ENCODE results near the gene MAD1L1. TPM values are rescaled to one million over a fixed set of nuclear protein-coding genes. Genes with fewer than 3 reads are reported as not detected.
"Not testable (repeated sequence)": the region's sequence is repeated elsewhere in the genome, so short reads cannot be mapped to it uniquely, and the experiment has no call there.

MAD1L1 gene
- total and polyA plus RNA-seq, 2 of the 8 experiments (the other 6 are each of a cell fraction or from before 2014, with no cell fraction given) = 40.4 to 44.6 TPM

- 96% methylated on average over 9 of the region's 16 CpGs; no CpG with 5 or more reads in 1 of the 2 experiments for WGBS, 2 experiments (ENCODE audit: extremely low coverage in 1 of 2, insufficient coverage in 1 of 2, insufficient read length in 1 of 2, insufficient replicate concordance in 2 of 2, low coverage in 1 of 2, low lambda C conversion rate in 2 of 2, missing lambda C conversion rate in 1 of 2)
- ChIA-PET CTCF (ENCODE audit: partially characterized antibody) (interaction anchor here (0.8 to 1.4 kb wide), 3 partner anchors 10 to 159 kb away, joined by 3 to 4 read pairs (median 3); no protein-coding TSS in a partner anchor), POLR2A (ENCODE audit: partially characterized antibody) (interaction anchor here (0.7 kb wide), 1 partner anchor 60 kb away, joined by 3 read pairs; no protein-coding TSS in a partner anchor)
These were observed 196.5 kb downstream of the MAD1L1 start for GRCh38 chr7:2036201-2036600.

More at GRCh38 chr7:2036201-2036600, 196.5 kb downstream of the MAD1L1 start:
- not testable (repeated sequence) for H3K23me2 ChIP-seq (ENCODE audit: low read depth, low read length); H2BK120ac ChIP-seq (replicated peaks; ENCODE audit: low read depth, low read length); H2BK20ac ChIP-seq (ENCODE audit: low read length); H3K79me2 ChIP-seq (ENCODE audit: control insufficient read depth in 1 of 2, insufficient read depth in 2 of 2, low read length in 2 of 2); H3K23ac ChIP-seq (ENCODE audit: insufficient read length); H2BK15ac ChIP-seq (ENCODE audit: low read length); H4K8ac ChIP-seq (ENCODE audit: extremely low read depth, insufficient read depth, low read length); H3K9me3 ChIP-seq (ENCODE audit: insufficient read depth in 2 of 2, low read depth in 1 of 2, low read length in 1 of 2); H3K27ac ChIP-seq (ENCODE audit: low read depth, low read length); H4K5ac ChIP-seq (ENCODE audit: insufficient read length, low read depth, low read length); H3K4me3 ChIP-seq (ENCODE audit: extremely low read depth in 1 of 4, insufficient read depth in 2 of 4, low read depth in 3 of 4, low read length in 4 of 4); H3K9ac ChIP-seq (replicated peaks in 1 of 4; ENCODE audit: extremely low read depth in 1 of 4, low read depth in 3 of 4, low read length in 3 of 4); H3K36me3 ChIP-seq (ENCODE audit: control insufficient read depth in 2 of 4, insufficient read depth in 4 of 4, low read length in 3 of 4); H3K4ac ChIP-seq (replicated peaks; ENCODE audit: insufficient read length, low read depth, low read length); DNase-seq (ENCODE audit: low read depth in 1 of 2, low spot score in 2 of 2); H2AFZ ChIP-seq (ENCODE audit: low read length); H3K14ac ChIP-seq (ENCODE audit: insufficient read length); H2AK5ac ChIP-seq (ENCODE audit: low read depth, low read length); H3K27me3 ChIP-seq (replicated peaks in 1 of 4; ENCODE audit: control insufficient read depth in 3 of 4, extremely low read depth in 1 of 4, insufficient read depth in 3 of 4, low read length in 3 of 4); H3K56ac ChIP-seq (replicated peaks; ENCODE audit: insufficient read length, low read depth, low read length); H2BK5ac ChIP-seq (ENCODE audit: low read depth, low read length); H4K20me1 ChIP-seq (replicated peaks in 1 of 2; ENCODE audit: control insufficient read depth in 1 of 2, insufficient read depth in 2 of 2, low read length in 2 of 2); H4K91ac ChIP-seq (replicated peaks; ENCODE audit: insufficient read length, low read length); H3K4me2 ChIP-seq (ENCODE audit: insufficient read depth in 1 of 2, low read depth in 2 of 2, low read length in 2 of 2); H3K18ac ChIP-seq (ENCODE audit: extremely low read depth, low read length); H2BK12ac ChIP-seq (ENCODE audit: low read depth, low read length); FAIRE-seq; H3K79me1 ChIP-seq (ENCODE audit: low read depth, low read length)
- H3K4me1 ChIP-seq (replicated peaks in 1 of 4; ENCODE audit: control insufficient read depth in 3 of 4, insufficient read depth in 4 of 4, low read length in 3 of 4) = peaks cover 0 to 13% (median 6%) of the 10 kb centered on the region in 4 experiments; a peak in 5 of 7 replicates
